HG03066 (cell line): ENCODE results near the gene WDR35.

ENCODE experiments used
- ATAC-seq: cut with Tn5 transposase; IDR thresholded peaks from one replicate; pipeline ENCODE4 v1.9.1; 2021; ENCODE audit warnings: low read depth; ENCODE audit not compliant: unreplicated experiment

Gene WDR35

GRCh38 chr2:19876751-19877150, 113.2 kb downstream of the WDR35 start:
- no peak for ATAC-seq

GRCh38 chr2:19875280-19875679, 114.6 kb downstream of the WDR35 start:
- no peak for ATAC-seq

- ATAC-seq = no peak
Measured at GRCh38 chr2:19874726-19875125, 115.2 kb downstream of the WDR35 start.

- ATAC-seq = no peak
Measured at GRCh38 chr2:19873014-19873413, 116.9 kb downstream of the WDR35 start.

GRCh38 chr2:19872302-19872701, 117.6 kb downstream of the WDR35 start:
- ATAC-seq = no peak

- ATAC-seq = no peak
Measured at GRCh38 chr2:19871836-19872235, 118.1 kb downstream of the WDR35 start.

GRCh38 chr2:19870792-19871191, 119.1 kb downstream of the WDR35 start:
- no peak for ATAC-seq

- ATAC-seq = peak; percentile 83
Measured at GRCh38 chr2:19868701-19869580, 121.0 kb downstream of the WDR35 start.

GRCh38 chr2:19868224-19868623, 121.7 kb downstream of the WDR35 start:
- peak; percentile 15 for ATAC-seq

GRCh38 chr2:19866771-19867170, 123.1 kb downstream of the WDR35 start:
- no peak for ATAC-seq

- no peak for ATAC-seq
Measured at GRCh38 chr2:19865151-19865550, 124.8 kb downstream of the WDR35 start.

- no peak for ATAC-seq
Measured at GRCh38 chr2:19864381-19864780, 125.5 kb downstream of the WDR35 start.

GRCh38 chr2:19863303-19864041, 126.4 kb downstream of the WDR35 start:
- ATAC-seq = peak; percentile 74

- no peak for ATAC-seq
Measured at GRCh38 chr2:19861813-19862212, 128.1 kb downstream of the WDR35 start.
